IMR-90 (cell line): ENCODE data around the gene ZNF212. TPM values are rescaled to one million over a fixed set of nuclear protein-coding genes. Genes with fewer than 3 reads are reported as not detected.

Source experiments
- ATAC-seq: fragments of 200-7000 bp; cut with Tn5 transposase; 2 replicates; pipeline ENCODE4 v1.9.1; 2020; ENCODE audit warnings: low read depth, mild to moderate bottlenecking, moderate library complexity
- BruUV-seq: library from RNA; stranded (reverse); fragments of 400-500 nt; replicated peaks from 2 replicates; lab custom pipeline; 2021; lab: Mats Ljungman, UMichigan
- CTCF ChIA-PET: fragments of 300-600 bp; formaldehyde crosslinking; extraction: SDS; loops from one replicate; lab custom pipeline; 2021; ENCODE audit warnings: antibody characterized with exemption; lab: Yijun Ruan, JAX
- POLR2A ChIA-PET: fragments of 300-600 bp; sonication (Branson Sonifier 250); formaldehyde crosslinking; loops from one replicate; lab custom pipeline; 2022; ENCODE audit warnings: antibody characterized with exemption; ENCODE audit not compliant: unreplicated experiment; lab: Charles Lee
- DNase-seq: peaks from one replicate; pipeline ENCODE4 v3.0.0; 2013
- H2AFZ ChIP-seq: replicated peaks from 2 replicates; pipeline ENCODE3; 2013; ENCODE audit warnings: low read length, mild to moderate bottlenecking; ENCODE audit not compliant: poor library complexity
- H2AK5ac ChIP-seq: 2 replicates; pipeline ENCODE4 v1.6.1; 2013; ENCODE audit warnings: low read depth, low read length, inconsistent platforms
- H2AK9ac ChIP-seq: replicated peaks from 2 replicates; pipeline ENCODE3; 2013; ENCODE audit warnings: mild to moderate bottlenecking, low read depth, low read length, moderate library complexity; ENCODE audit not compliant: poor library complexity
- H2BK120ac ChIP-seq: 2 replicates; pipeline ENCODE4 v1.6.1; 2013; ENCODE audit warnings: low read depth, low read length, inconsistent platforms
- H2BK15ac ChIP-seq: 3 replicates; pipeline ENCODE4 v1.6.1; 2013; ENCODE audit warnings: low read depth, low read length, inconsistent platforms
- H2BK20ac ChIP-seq: 2 replicates; pipeline ENCODE4 v1.6.1; 2013; ENCODE audit warnings: low read depth, mild to moderate bottlenecking, inconsistent platforms, low read length, moderate library complexity
- H2BK5ac ChIP-seq: 2 replicates; pipeline ENCODE4 v1.6.1; 2013; ENCODE audit warnings: mild to moderate bottlenecking, low read depth, low read length, inconsistent platforms; ENCODE audit not compliant: poor library complexity, severe bottlenecking
- H3K14ac ChIP-seq: replicated peaks from 2 replicates; pipeline ENCODE4 v1.6.1; 2013; ENCODE audit warnings: low read depth, low read length, inconsistent platforms
- H3K18ac ChIP-seq: 2 replicates; pipeline ENCODE4 v1.6.1; 2013; ENCODE audit warnings: low read depth, low read length, control low read depth
- H3K23ac ChIP-seq: 2 replicates; pipeline ENCODE4 v1.6.1; 2013; ENCODE audit warnings: low read depth, low read length, inconsistent platforms
- H3K27ac ChIP-seq: 2 replicates; pipeline ENCODE4 v1.5.1; 2013; ENCODE audit warnings: mild to moderate bottlenecking, control low read depth, low read length; ENCODE audit not compliant: insufficient read depth
- H3K27me3 ChIP-seq: 2 replicates; pipeline ENCODE4 v1.6.1; 2013; ENCODE audit warnings: low read length; ENCODE audit not compliant: control insufficient read depth, insufficient read depth
- H3K36me3 ChIP-seq: 2 replicates; pipeline ENCODE4 v1.6.1; 2013; ENCODE audit warnings: low read length, mixed read lengths; ENCODE audit not compliant: control insufficient read depth, insufficient read depth
- H3K4ac ChIP-seq: 2 replicates; pipeline ENCODE4 v1.6.1; 2013; ENCODE audit warnings: low read depth, low read length, inconsistent platforms
- H3K4me1 ChIP-seq: 2 replicates; pipeline ENCODE4 v1.6.1; 2013; ENCODE audit warnings: low read length, mixed read lengths; ENCODE audit not compliant: control insufficient read depth, insufficient read depth
- H3K4me2 ChIP-seq: 2 replicates; pipeline ENCODE4 v1.6.1; 2013; ENCODE audit warnings: low read depth, mild to moderate bottlenecking, control low read depth, low read length, moderate library complexity
- H3K4me3 ChIP-seq: 2 replicates; pipeline ENCODE4 v1.5.1; 2013; ENCODE audit warnings: low read depth, mild to moderate bottlenecking, control low read depth, low read length, moderate library complexity; ENCODE audit not compliant: insufficient read depth
- H3K56ac ChIP-seq: 2 replicates; pipeline ENCODE4 v1.6.1; 2013; ENCODE audit warnings: low read length, inconsistent platforms; ENCODE audit not compliant: insufficient read depth; ENCODE audit errors: extremely low read depth
- H3K79me1 ChIP-seq, 2 experiments: 2 replicates each; pipeline ENCODE4 v1.6.1; 2013; ENCODE audit warnings: low read length in 2 of 2, inconsistent platforms in 1 of 2, low read depth in 1 of 2
- H3K9ac ChIP-seq: 2 replicates; pipeline ENCODE4 v1.6.1; 2013; ENCODE audit warnings: low read depth, low read length, control low read depth
- H3K9me1 ChIP-seq: 2 replicates; pipeline ENCODE4 v1.6.1; 2013; ENCODE audit warnings: low read length, inconsistent platforms; ENCODE audit not compliant: insufficient read depth
- H3K9me3 ChIP-seq: 2 replicates; pipeline ENCODE4 v1.6.1; 2013; ENCODE audit warnings: low read length; ENCODE audit not compliant: control insufficient read depth, insufficient read depth
- H4K20me1 ChIP-seq: 2 replicates; pipeline ENCODE4 v1.6.1; 2013; ENCODE audit warnings: low read length, inconsistent platforms; ENCODE audit not compliant: insufficient read depth
- H4K5ac ChIP-seq: 2 replicates; pipeline ENCODE4 v1.6.1; 2013; ENCODE audit warnings: mild to moderate bottlenecking, low read depth, low read length, control low read depth
- H4K8ac ChIP-seq, 2 experiments: 2 replicates each; pipeline ENCODE4 v1.6.1; 2013; ENCODE audit warnings: low read depth in 2 of 2, low read length in 2 of 2, control low read depth in 1 of 2, inconsistent platforms in 1 of 2
- H4K91ac ChIP-seq: 2 replicates; pipeline ENCODE4 v1.6.1; 2013; ENCODE audit warnings: low read depth, low read length, inconsistent platforms; ENCODE audit not compliant: insufficient read depth
- BHLHE40 ChIP-seq: fragments of 150-350 bp; IDR thresholded peaks from 2 replicates; pipeline ENCODE4 v1.6.1; 2016; ENCODE audit warnings: mild to moderate bottlenecking, low read depth, low read length
- CHD1 ChIP-seq: IDR thresholded peaks from 2 replicates; pipeline ENCODE4 v1.6.1; 2012; ENCODE audit warnings: low read depth, low read length, improper control_type of control experiment
- FOS ChIP-seq: fragments of 150-350 bp; IDR thresholded peaks from 2 replicates; pipeline ENCODE4 v1.6.1; 2016; ENCODE audit warnings: low read depth, low read length
- MAFK ChIP-seq: IDR thresholded peaks from 2 replicates; pipeline ENCODE4 v1.6.1; 2012; ENCODE audit warnings: low read depth, low read length, improper control_type of control experiment
- MAZ ChIP-seq: IDR thresholded peaks from 2 replicates; pipeline ENCODE4 v1.6.1; 2012; ENCODE audit warnings: low read depth, mild to moderate bottlenecking, low read length, improper control_type of control experiment, moderate library complexity, borderline replicate concordance
- MXI1 ChIP-seq: IDR thresholded peaks from 2 replicates; pipeline ENCODE4 v1.6.1; 2012; ENCODE audit warnings: low read depth, mild to moderate bottlenecking, low read length, moderate library complexity, borderline replicate concordance
- NFE2L2 ChIP-seq: fragments of 150-350 bp; IDR thresholded peaks from 2 replicates; pipeline ENCODE4 v1.6.1; 2016; ENCODE audit warnings: low read depth, mild to moderate bottlenecking, low read length
- POLR2A ChIP-seq: IDR thresholded peaks from 2 replicates; pipeline ENCODE4 v1.6.1; 2012; ENCODE audit warnings: mild to moderate bottlenecking, low read depth, low read length
- RAD21 ChIP-seq: IDR thresholded peaks from 2 replicates; pipeline ENCODE4 v1.6.1; 2012; ENCODE audit warnings: low read length, improper control_type of control experiment
- RFX5 ChIP-seq: IDR thresholded peaks from 2 replicates; pipeline ENCODE4 v1.8.0; 2012; ENCODE audit warnings: low read depth, mild to moderate bottlenecking, low read length, moderate library complexity
- WGBS, 2 experiments: methylation state at CpG; one replicate each; pipeline versions ENCODE4 v1.1.5 to v1.1.7; 2013; ENCODE audit warnings: missing lambda C conversion rate in 2 of 2; ENCODE audit not compliant: insufficient read length in 1 of 2; ENCODE audit errors: extremely low coverage in 2 of 2; 5-methylcytosine and 5-hydroxymethylcytosine counted together
- dilution Hi-C: fragments of 300-500 bp; cut with HindIII; formaldehyde crosslinking; loops from one replicate; pipeline ENCODE4 v1.14.3; 2018; ENCODE audit warnings: low sequenced_read_pairs; ENCODE audit not compliant: unreplicated experiment
- in situ Hi-C: fragments of 300-500 bp; cut with MboI; formaldehyde crosslinking; loops from 3 replicates; pipeline ENCODE4 v1.14.3; 2019; ENCODE audit warnings: low sequenced_read_pairs, inconsistent platforms, mixed read lengths
- intact Hi-C: fragments of 100-400 bp; cut with micrococcal nuclease; formaldehyde crosslinking; loops from 2 replicates; pipeline ENCODE4 v1.10.0; 2022
- polyA plus RNA-seq, 3 experiments: library from polyadenylated mRNA; depleted of rRNA; stranded (reverse); fragments of >200 nt; gene quantifications; 2 replicates each; pipeline ENCODE4 v1.2.3, GENCODE V29; 2012; ENCODE audit warnings: low replicate concordance in 1 of 3
- total RNA-seq: library from RNA; depleted of rRNA; stranded (reverse); fragments of >200 nt; gene quantifications from 2 replicates; pipeline ENCODE4 v1.2.3, GENCODE V29; 2012
- TF ChIP-seq, protein P1 (sequence below): fragments of 150-350 bp; IDR thresholded peaks from 2 replicates; pipeline ENCODE4 v1.6.1; 2016; ENCODE audit warnings: low read depth, mild to moderate bottlenecking, low read length, moderate library complexity, borderline replicate concordance

ZNF212 gene
- total and polyA plus RNA-seq, 2 of the 4 experiments (the other 2 are of a cell fraction): 3.8 to 5.1 TPM

DNA sequence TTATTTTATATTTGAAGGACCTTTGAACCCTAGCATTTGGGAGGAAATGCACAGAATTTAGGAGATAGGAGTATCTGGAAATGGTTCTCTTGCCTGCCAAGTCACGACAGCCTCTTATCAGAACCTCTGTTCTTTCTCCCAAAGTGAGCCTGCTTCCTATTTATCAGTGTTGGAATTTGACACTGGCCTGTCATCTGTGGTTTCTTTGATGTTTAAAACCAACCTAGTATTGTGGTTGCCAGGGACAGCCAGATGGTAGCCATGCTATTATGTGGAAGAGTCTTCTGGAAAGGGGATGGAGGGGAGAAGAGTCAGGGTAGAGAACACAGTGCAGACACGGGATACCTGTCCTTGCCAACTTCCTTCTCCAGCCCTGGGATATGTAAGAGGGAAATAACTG lies 23.0 kb upstream of the ZNF212 start:
- no peak overlapping the region for H2BK120ac ChIP-seq
- H2BK15ac ChIP-seq: no peak overlapping the region
- peaks cover 3% of the 10 kb centered on the region for H3K4me1 ChIP-seq
- H3K4me3 ChIP-seq: no peak overlapping the region
- no peak overlapping the region for H3K23ac ChIP-seq
- no peak overlapping the region for H3K4me2 ChIP-seq
- peaks cover 6 to 49% of the 10 kb centered on the region in 2 experiments; a peak in 3 of 4 replicates for H3K79me1 ChIP-seq
- BruUV-seq: no TSS peak
- H3K36me3 ChIP-seq: peaks cover 63% of the 10 kb centered on the region
- no peak overlapping the region for H2AFZ ChIP-seq
- no peak for ATAC-seq
- ChIA-PET CTCF (no interaction called here), POLR2A (no interaction called here)
- H4K20me1 ChIP-seq: no peaks in the 10 kb centered on the region; the same call in 1 of the 2 replicates
- no peak overlapping the region for H3K18ac ChIP-seq
- in situ Hi-C loops (no loop called here), dilution Hi-C loops (no loop called here), intact Hi-C loops (no loop called here)
- H3K4ac ChIP-seq: no peak overlapping the region
- DNase-seq: no peak
- H2BK5ac ChIP-seq: no peak overlapping the region
- H3K14ac ChIP-seq: no peak overlapping the region
- no peak overlapping the region for H4K91ac ChIP-seq
- no peak overlapping the region for H3K56ac ChIP-seq
- H3K9me3 ChIP-seq: no peaks in the 10 kb centered on the region
- no CpG with 5 or more reads among the region's 2 CpGs for WGBS, 2 experiments
- H3K9me1 ChIP-seq: peaks cover 6% of the 10 kb centered on the region; the same call in 1 of the 2 replicates
- no peaks in the 10 kb centered on the region for H3K27me3 ChIP-seq
- no peak overlapping the region for H2AK9ac ChIP-seq
- no peak overlapping the region for H2AK5ac ChIP-seq
- no peak overlapping the region for H3K9ac ChIP-seq
- TF ChIP-seq, protein P1, sequence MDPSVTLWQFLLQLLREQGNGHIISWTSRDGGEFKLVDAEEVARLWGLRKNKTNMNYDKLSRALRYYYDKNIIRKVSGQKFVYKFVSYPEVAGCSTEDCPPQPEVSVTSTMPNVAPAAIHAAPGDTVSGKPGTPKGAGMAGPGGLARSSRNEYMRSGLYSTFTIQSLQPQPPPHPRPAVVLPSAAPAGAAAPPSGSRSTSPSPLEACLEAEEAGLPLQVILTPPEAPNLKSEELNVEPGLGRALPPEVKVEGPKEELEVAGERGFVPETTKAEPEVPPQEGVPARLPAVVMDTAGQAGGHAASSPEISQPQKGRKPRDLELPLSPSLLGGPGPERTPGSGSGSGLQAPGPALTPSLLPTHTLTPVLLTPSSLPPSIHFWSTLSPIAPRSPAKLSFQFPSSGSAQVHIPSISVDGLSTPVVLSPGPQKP: no peak
- TF ChIP-seq MAZ (no peak), CHD1 (no peak), BHLHE40 (no peak), MXI1 (no peak), NFE2L2 (no peak), RFX5 (no peak), FOS (no peak), POLR2A (no peak), RAD21 (no peak), MAFK (no peak)
- no peak overlapping the region for H4K5ac ChIP-seq
- H2BK20ac ChIP-seq: no peak overlapping the region
- no peak overlapping the region for H3K27ac ChIP-seq
- H4K8ac ChIP-seq: no peak overlapping the region
